Measurements from ENCODE around the gene DNAAF5. TPM values are rescaled to one million over a fixed set of nuclear protein-coding genes. Genes with fewer than 3 reads are reported as not detected.
A peak's percentile ranks its signal among the peaks of the same experiment; 100 is the strongest.

DNAAF5 gene
- total RNA-seq, 2 experiments from 2014 or later: 42.6 to 58.5 TPM

DNA sequence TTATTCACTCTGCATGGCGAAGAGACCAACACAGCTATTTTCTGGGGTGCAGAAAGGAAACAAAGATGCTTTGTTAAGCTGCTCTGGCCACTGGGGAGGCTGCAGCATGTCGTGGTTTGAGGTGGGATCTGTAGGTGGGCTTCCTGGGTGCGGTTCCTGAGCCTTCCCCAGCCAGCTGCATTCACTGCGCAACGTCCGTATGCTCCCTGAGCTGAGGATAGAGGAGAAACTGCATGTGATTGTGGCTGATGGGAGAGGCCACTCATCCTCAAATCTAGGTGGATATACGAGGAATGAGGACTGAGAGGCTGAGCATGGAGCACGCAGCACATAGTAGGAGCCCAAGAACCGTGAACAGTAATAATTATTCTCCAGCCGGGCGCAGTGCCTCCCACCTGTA lies 9.9 kb upstream of the DNAAF5 start:
- H3K4me3 ChIP-seq (ENCODE audit: low read depth, low read length, poor library complexity, severe bottlenecking): no peak overlapping the region
- no peak for DNase-seq (ENCODE audit: low spot score)
- no peaks in the 10 kb centered on the region for H3K4me1 ChIP-seq (ENCODE audit: insufficient read depth, low read length, poor library complexity, severe bottlenecking)
- no peak overlapping the region for H3K4me2 ChIP-seq (ENCODE audit: low read length)
- no peaks in the 10 kb centered on the region; the same call in 1 of the 2 replicates for H3K79me2 ChIP-seq (ENCODE audit: insufficient read depth, low read depth, low read length)
- no TSS peak for BruUV-seq (replicated peaks)
- H4K20me1 ChIP-seq (ENCODE audit: insufficient read depth, low read length): no peaks in the 10 kb centered on the region
- peaks cover 9% of the 10 kb centered on the region for H3K36me3 ChIP-seq (ENCODE audit: insufficient read depth, low read length)
- H2AFZ ChIP-seq (ENCODE audit: low read length): no peak overlapping the region
- ChIA-PET POLR2A (no interaction called here), CTCF (ENCODE audit: unreplicated experiment) (no interaction called here)
- no peak overlapping the region for H3K27ac ChIP-seq (ENCODE audit: low read depth, low read length, poor library complexity, severe bottlenecking)
- H3K9me2 ChIP-seq (ENCODE audit: insufficient read depth, low read length): no peaks in the 10 kb centered on the region
- TF ChIP-seq EZH2phosphoT487 (IDR thresholded peaks at IDR 0.05; ENCODE audit: borderline replicate concordance, low read depth, low read length) (no peak), CTCF (conservative IDR thresholded peaks at IDR 0.05; ENCODE audit: low read length) (no peak)
- H3K9me3 ChIP-seq (ENCODE audit: low read length): no peaks in the 10 kb centered on the region
- intact Hi-C loops (cut with micrococcal nuclease; ENCODE audit: unreplicated experiment): no loop called here

- BruUV-seq (replicated peaks): TSS peak; percentile 54
- Histone ChIP-seq H3K79me2 (ENCODE audit: insufficient read depth, low read depth, low read length) (peaks cover 30% of the 10 kb centered on the region; the same call in 1 of the 2 replicates), H2AFZ (ENCODE audit: low read length) (no peak overlapping the region), H4K20me1 (ENCODE audit: insufficient read depth, low read length) (no peaks in the 10 kb centered on the region), H3K9me2 (ENCODE audit: insufficient read depth, low read length) (no peaks in the 10 kb centered on the region), H3K27ac (ENCODE audit: low read depth, low read length, poor library complexity, severe bottlenecking) (no peak overlapping the region), H3K36me3 (ENCODE audit: insufficient read depth, low read length) (peaks cover 55% of the 10 kb centered on the region), H3K9me3 (ENCODE audit: low read length) (peaks cover 27% of the 10 kb centered on the region), H3K4me1 (ENCODE audit: insufficient read depth, low read length, poor library complexity, severe bottlenecking) (peaks cover 10% of the 10 kb centered on the region), H3K4me2 (ENCODE audit: low read length) (no peak overlapping the region), H3K4me3 (ENCODE audit: low read depth, low read length, poor library complexity, severe bottlenecking) (no peak overlapping the region)
- TF ChIP-seq EZH2phosphoT487 (IDR thresholded peaks at IDR 0.05; ENCODE audit: borderline replicate concordance, low read depth, low read length) (no peak), CTCF (conservative IDR thresholded peaks at IDR 0.05; ENCODE audit: low read length) (no peak)
- CTCF ChIA-PET (ENCODE audit: unreplicated experiment): no interaction called here
- POLR2A ChIA-PET: interaction anchor here (0.6 kb wide), 1 partner anchor 208 kb away, joined by 3 read pairs; no protein-coding TSS in a partner anchor
- intact Hi-C loops (cut with micrococcal nuclease; ENCODE audit: unreplicated experiment): no loop called here
- DNase-seq (ENCODE audit: low spot score): no peak
Measured at GRCh38 chr7:721619-722248, 4.8 kb upstream of the DNAAF5 start.

DNA sequence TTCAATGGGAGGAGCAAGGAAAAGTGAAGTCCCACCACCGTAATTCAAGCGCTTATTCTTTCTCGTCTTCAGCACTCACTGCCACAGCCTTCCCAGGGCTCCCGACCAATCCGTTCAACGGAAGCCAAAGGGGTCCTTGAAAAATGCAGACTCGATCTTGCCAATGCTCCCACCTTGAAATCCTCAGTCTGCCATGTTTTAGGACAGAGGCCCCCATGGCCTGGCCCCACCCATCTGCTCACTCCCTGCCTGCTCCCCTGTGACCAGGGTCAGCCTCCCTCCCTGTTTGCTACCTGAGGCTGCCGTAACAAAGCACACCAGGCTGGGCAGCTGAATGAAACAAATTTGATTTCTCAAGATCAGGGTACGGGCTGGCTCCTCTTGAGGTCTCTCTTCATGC lies 3.0 kb upstream of the DNAAF5 start:
- Histone ChIP-seq H3K4me2 (ENCODE audit: low read length) (no peak overlapping the region), H3K79me2 (ENCODE audit: insufficient read depth, low read depth, low read length) (peaks cover 42% of the 10 kb centered on the region), H3K36me3 (ENCODE audit: insufficient read depth, low read length) (peaks cover 60% of the 10 kb centered on the region), H3K9me3 (ENCODE audit: low read length) (peaks cover 27% of the 10 kb centered on the region), H3K27ac (ENCODE audit: low read depth, low read length, poor library complexity, severe bottlenecking) (no peak overlapping the region), H2AFZ (ENCODE audit: low read length) (no peak overlapping the region), H3K4me3 (ENCODE audit: low read depth, low read length, poor library complexity, severe bottlenecking) (no peak overlapping the region), H3K9me2 (ENCODE audit: insufficient read depth, low read length) (no peaks in the 10 kb centered on the region), H4K20me1 (ENCODE audit: insufficient read depth, low read length) (no peaks in the 10 kb centered on the region), H3K4me1 (ENCODE audit: insufficient read depth, low read length, poor library complexity, severe bottlenecking) (peaks cover 19% of the 10 kb centered on the region)
- DNase-seq (ENCODE audit: low spot score): no peak
- POLR2A ChIA-PET: no interaction called here
- no TSS peak for BruUV-seq (replicated peaks)
- intact Hi-C loops (cut with micrococcal nuclease; ENCODE audit: unreplicated experiment): no loop called here
- TF ChIP-seq CTCF (conservative IDR thresholded peaks at IDR 0.05; ENCODE audit: low read length) (no peak), EZH2phosphoT487 (IDR thresholded peaks at IDR 0.05; ENCODE audit: borderline replicate concordance, low read depth, low read length) (no peak)
- CTCF ChIA-PET (ENCODE audit: unreplicated experiment): no interaction called here
